Measurements from ENCODE around the gene TBPL1. TPM values are rescaled to one million over a fixed set of nuclear protein-coding genes. Genes with fewer than 3 reads are reported as not detected.

Gene TBPL1
- total and polyA plus RNA-seq, 9 of the 15 experiments (the other 6 are each of a cell fraction or from before 2014, with no cell fraction given): 78.1 to 152 (median 107) TPM

- TF ChIP-seq MECOM (CRISPR knock-in tag; IDR thresholded peaks at IDR 0.05) (peak; percentile 58; the same call in 1 of the 2 replicates), ARHGAP35 (IDR thresholded peaks at IDR 0.05; ENCODE audit: partially characterized antibody) (no peak), ZNF449 (CRISPR knock-in tag; IDR thresholded peaks at IDR 0.05) (no peak), NFRKB (IDR thresholded peaks at IDR 0.05; ENCODE audit: low read depth) (peak; percentile 87; the same call in 1 of the 2 replicates), MAZ (CRISPR knock-in tag; conservative IDR thresholded peaks at IDR 0.05 in 1 of 2, IDR thresholded peaks at IDR 0.05 in 1 of 2) (no peak), DIDO1 (tag; IDR thresholded peaks at IDR 0.05; ENCODE audit: low read depth) (no peak), FOSL1 (tag; conservative IDR thresholded peaks at IDR 0.05) (peak; percentile 66), ZNF197 (CRISPR knock-in tag; IDR thresholded peaks at IDR 0.05; ENCODE audit: low read depth) (peak; percentile 73; the same call in 1 of the 2 replicates), C11orf30 (IDR thresholded peaks at IDR 0.05; ENCODE audit: low read depth) (no peak; the same call in 1 of the 2 replicates), ZNF174 (CRISPR knock-in tag; IDR thresholded peaks at IDR 0.05) (no peak), RERE (CRISPR knock-in tag; IDR thresholded peaks at IDR 0.05; ENCODE audit: borderline replicate concordance) (no peak), PML (IDR thresholded peaks at IDR 0.05; ENCODE audit: low read length) (peak; percentile 92), HMGN3 (IDR thresholded peaks at IDR 0.05; ENCODE audit: borderline replicate concordance, extremely low read depth, insufficient read length, low read depth, low read length) (peak; percentile 70), RBM15 (IDR thresholded peaks at IDR 0.05; ENCODE audit: insufficient read depth, low read length) (no peak), STAG1 (CRISPR knock-in tag; IDR thresholded peaks at IDR 0.05; ENCODE audit: borderline replicate concordance) (no peak), KDM5B (IDR thresholded peaks at IDR 0.05; ENCODE audit: insufficient replicate concordance, low read depth, low read length) (no peak), CXXC5 (CRISPR knock-in tag; IDR thresholded peaks at IDR 0.05) (peak; percentile 51; the same call in 1 of the 2 replicates), ZNF668 (CRISPR knock-in tag; IDR thresholded peaks at IDR 0.05) (no peak), ZNF79 (CRISPR knock-in tag; IDR thresholded peaks at IDR 0.05; ENCODE audit: low read depth) (no peak), DDX20 (tag; IDR thresholded peaks at IDR 0.05; ENCODE audit: low read depth) (no peak), KLF16 (IDR thresholded peaks at IDR 0.05) (peak; percentile 74), ARNT (IDR thresholded peaks at IDR 0.05) (peak; percentile 77 to 87; a peak in 2 of 4 replicates), ZNF41 (CRISPR knock-in tag; conservative IDR thresholded peaks at IDR 0.05) (no peak)
Observed at GRCh38 chr6:133957780-133958242, 4.8 kb downstream of the TBPL1 start (continued).

Measured in K562 (cell line).